Ovary (tissue), 9 donors: ENCODE data around the gene PRKCH. TPM values are rescaled to one million over a fixed set of nuclear protein-coding genes. Genes with fewer than 3 reads are reported as not detected.

Experiments used
- DNase-seq, 5 donors: peaks; one replicate each; pipeline ENCODE4 v3.0.0-alpha.2; 2019 to 2020
- H3K27ac ChIP-seq, 2 donors: fragments of 200-600 bp; one replicate each; pipeline versions ENCODE4 v1.5.1 to v1.8.0; 2019 to 2022
- H3K27me3 ChIP-seq: fragments of 200-600 bp; one replicate; pipeline ENCODE4 v1.8.0; 2022
- H3K36me3 ChIP-seq: fragments of 200-600 bp; sonication (generic); one replicate; pipeline ENCODE4 v1.5.1; 2019
- H3K4me1 ChIP-seq: one replicate; pipeline ENCODE4 v1.8.1; 2013; ENCODE audit warnings: mild to moderate bottlenecking, moderate library complexity; ENCODE audit not compliant: insufficient read depth
- H3K4me3 ChIP-seq: fragments of 200-600 bp; sonication (generic); one replicate; pipeline ENCODE4 v1.5.1; 2017
- H3K9me3 ChIP-seq, 2 donors: fragments of 200-600 bp in 1 of 2; sonication (generic) in 1 of 2; one replicate each; pipeline versions ENCODE4 v1.5.1 to v1.8.1; 2013 to 2019; ENCODE audit warnings: mild to moderate bottlenecking in 1 of 2, moderate library complexity in 1 of 2
- CTCF ChIP-seq, 3 donors: fragments of 450-650 bp in 2 of 3; fragments of 200-600 bp in 1 of 3; IDR thresholded peaks; one replicate each; pipeline versions ENCODE4 v1.5.1 to v1.8.0; 2016 to 2022; ENCODE audit warnings: antibody characterized with exemption in 3 of 3, mild to moderate bottlenecking in 1 of 3
- EP300 ChIP-seq: sonication (generic); formaldehyde crosslinking; IDR thresholded peaks from one replicate; pipeline ENCODE4 v1.6.1; 2017; ENCODE audit warnings: antibody characterized with exemption
- POLR2A ChIP-seq: fragments of 450-650 bp; IDR thresholded peaks from one replicate; pipeline ENCODE4 v1.6.1; 2017; ENCODE audit warnings: antibody characterized with exemption, mild to moderate bottlenecking, moderate library complexity
- WGBS, 3 donors: extraction: QIAGEN DNeasy Blood & Tissue Kit in 1 of 3; methylation state at CpG; one replicate each; pipeline versions ENCODE4 v1.1.5 to v1.1.7; 2013 to 2017; 5-methylcytosine and 5-hydroxymethylcytosine counted together
- intact Hi-C, 4 donors: fragments of 100-400 bp; cut with DNase I; formaldehyde crosslinking; loops; one replicate each; pipeline versions ENCODE4 v1.11.0 to v1.15.1; 2022 to 2023
- polyA plus RNA-seq, 2 donors: library from polyadenylated mRNA; stranded (reverse); fragments of 200-250 nt in 1 of 2; fragments of 350-450 nt in 1 of 2; fragmentation: Illumina TruSeq in 1 of 2; extraction: RNeasy Lipid Tissue Mini Kit (QIAGEN cat#74804) in 1 of 2; gene quantifications; one replicate each; pipeline ENCODE4 v1.2.3, GENCODE V29; 2013 to 2014
- total RNA-seq, 7 donors: library from RNA; depleted of rRNA in 2 of 7; stranded (reverse); fragments of >200 nt in 2 of 7; fragmentation: NEBNext Ultra II Directional in 3 of 7; extraction: Animal tissue kit (Norgen Biotek cat#: 25700) in 3 of 7; gene quantifications; one replicate each; pipeline versions ENCODE4 v1.1.0 to v1.2.4, GENCODE V29; 2016 to 2023
- donor health status: DM: no; HTN: no; CAD: no; lungs with moderate emphysema.
- donor health status: DM: no; HTN: no; CAD: no.
- donor health status: Bipolar disorder and iron deficiency.
- donor health status: DM: yes; HTN: yes; CAD: no.
- donor health status: DM: no; HTN: no; CAD: no.
- donor health status: DM: yes; HTN: yes; CAD: no.

PRKCH gene
- total and polyA plus RNA-seq, 9 donors, result 8.4 to 47.6 (median 15.9) TPM

- H3K27ac ChIP-seq, result no peak overlapping the region
- intact Hi-C loops, result loop anchor here in 1 of 4 donors (5.0 kb wide), 1 partner anchor 848 kb away; no protein-coding TSS in a partner anchor
Observed at GRCh38 chr14:61569308-61569707, 247.9 kb downstream of the PRKCH start.

GRCh38 chr14:61569812-61570548 is 248.6 kb downstream of the PRKCH start:
- H3K27me3 ChIP-seq, result no peaks in the 10 kb centered on the region
- H3K36me3 ChIP-seq, result no peaks in the 10 kb centered on the region
- H3K27ac ChIP-seq, result no peak overlapping the region
- H3K4me3 ChIP-seq, result no peak overlapping the region
- 88 to 90% (median 89%) methylated on average over 9 of the region's 9 CpGs for WGBS, 3 donors
- H3K4me1 ChIP-seq, result peaks cover 8% of the 10 kb centered on the region
- intact Hi-C loops, result loop anchor here in 2 of 4 donors (5.0 to 10.0 kb wide), 2 partner anchors 85 to 847 kb away; no protein-coding TSS in a partner anchor
- TF ChIP-seq CTCF (IDR thresholded peaks at IDR 0.05) (no peak), EP300 (no peak), POLR2A (no peak)
- no peaks in the 10 kb centered on the region for H3K9me3 ChIP-seq
- DNase-seq, result no peak

More at GRCh38 chr14:61569308-61569707, 247.9 kb downstream of the PRKCH start:
- Histone ChIP-seq H3K36me3 (no peaks in the 10 kb centered on the region), H3K9me3 (no peaks in the 10 kb centered on the region), H3K27me3 (no peaks in the 10 kb centered on the region), H3K4me1 (peaks cover 12% of the 10 kb centered on the region), H3K4me3 (no peak overlapping the region)
- TF ChIP-seq CTCF (IDR thresholded peaks at IDR 0.05) (no peak), POLR2A (no peak), EP300 (no peak)
- 63 to 77% (median 73%) methylated on average over 1 of the region's 1 CpG for WGBS, 3 donors
- no peak for DNase-seq

GRCh38 chr14:61570549-61571290 is 249.3 kb downstream of the PRKCH start:
- 74 to 79% (median 77%) methylated on average over 6 of the region's 6 CpGs for WGBS, 3 donors

More at GRCh38 chr14:61570549-61571290, 249.3 kb downstream of the PRKCH start:
- Histone ChIP-seq H3K4me1 (peaks cover 8% of the 10 kb centered on the region), H3K36me3 (no peaks in the 10 kb centered on the region), H3K4me3 (no peak overlapping the region), H3K27me3 (no peaks in the 10 kb centered on the region), H3K9me3 (no peaks in the 10 kb centered on the region), H3K27ac (no peak overlapping the region)
- TF ChIP-seq CTCF (IDR thresholded peaks at IDR 0.05) (no peak), EP300 (no peak), POLR2A (no peak)
- intact Hi-C loops, result loop anchor here in 1 of 4 donors (10.0 kb wide), 1 partner anchor 86 kb away; no protein-coding TSS in a partner anchor
- no peak for DNase-seq
